WTC11 (cell line): ENCODE results near the gene TNK1. TPM values are rescaled to one million over a fixed set of nuclear protein-coding genes. Genes with fewer than 3 reads are reported as not detected.
A peak's percentile ranks its signal among the peaks of the same experiment; 100 is the strongest.

Experiments
- EMX1 ChIP-seq: fragments of 250-450 bp; sonication (Bioruptor Pico); IDR thresholded peaks from 2 replicates; pipeline ENCODE4 v1.8.0; 2021; ENCODE audit warnings: mild to moderate bottlenecking
- ESRRA ChIP-seq: sonication (generic); formaldehyde crosslinking; IDR thresholded peaks from 2 replicates; pipeline ENCODE4 v1.8.1; 2022; ENCODE audit warnings: mild to moderate bottlenecking, missing genetic modification reagents, borderline replicate concordance
- ETV6 ChIP-seq: sonication (generic); formaldehyde crosslinking; IDR thresholded peaks from 2 replicates; pipeline ENCODE4 v1.8.1; 2022; ENCODE audit warnings: mild to moderate bottlenecking, missing genetic modification reagents
- HMGXB4 ChIP-seq: sonication (generic); formaldehyde crosslinking; IDR thresholded peaks from 2 replicates; pipeline ENCODE4 v1.8.1; 2023; ENCODE audit warnings: mild to moderate bottlenecking, moderate library complexity, missing genetic modification reagents
- JAZF1 ChIP-seq: fragments of 250-450 bp; sonication (Bioruptor Pico); IDR thresholded peaks from 2 replicates; pipeline ENCODE4 v1.9.0; 2021; ENCODE audit warnings: moderate library complexity, mild to moderate bottlenecking, inconsistent platforms
- KAT7 ChIP-seq: sonication (generic); formaldehyde crosslinking; IDR thresholded peaks from 2 replicates; pipeline ENCODE4 v1.8.1; 2023; ENCODE audit warnings: missing genetic modification reagents, mild to moderate bottlenecking, borderline replicate concordance
- MLX ChIP-seq: sonication (generic); formaldehyde crosslinking; IDR thresholded peaks from 2 replicates; pipeline ENCODE4 v1.8.1; 2023; ENCODE audit warnings: mild to moderate bottlenecking, missing genetic modification reagents, moderate library complexity
- MYBL2 ChIP-seq: sonication (generic); formaldehyde crosslinking; IDR thresholded peaks from 2 replicates; pipeline ENCODE4 v1.8.1; 2023; ENCODE audit warnings: mild to moderate bottlenecking, moderate library complexity, missing genetic modification reagents
- PRDM15 ChIP-seq: sonication (generic); formaldehyde crosslinking; IDR thresholded peaks from 2 replicates; pipeline ENCODE4 v1.8.0; 2022; ENCODE audit warnings: missing genetic modification reagents
- SP1 ChIP-seq: sonication (generic); formaldehyde crosslinking; conservative IDR thresholded peaks from 2 replicates; pipeline ENCODE4 v1.8.1; 2022; ENCODE audit warnings: missing genetic modification reagents
- STAT6 ChIP-seq: sonication (generic); formaldehyde crosslinking; conservative IDR thresholded peaks from 2 replicates; pipeline ENCODE4 v1.8.1; 2023; ENCODE audit warnings: mild to moderate bottlenecking, low read depth, missing genetic modification reagents, moderate library complexity
- TEAD1 ChIP-seq: sonication (generic); formaldehyde crosslinking; IDR thresholded peaks from 2 replicates; pipeline ENCODE4 v1.8.0; 2022; ENCODE audit warnings: mild to moderate bottlenecking, missing genetic modification reagents
- USF1 ChIP-seq: sonication (generic); formaldehyde crosslinking; IDR thresholded peaks from 2 replicates; pipeline ENCODE4 v1.8.0; 2022; ENCODE audit warnings: mild to moderate bottlenecking, missing genetic modification reagents
- ZNF232 ChIP-seq: sonication (generic); formaldehyde crosslinking; IDR thresholded peaks from 2 replicates; pipeline ENCODE4 v1.8.0; 2022; ENCODE audit warnings: mild to moderate bottlenecking, missing genetic modification reagents
- ZNF281 ChIP-seq: sonication (generic); formaldehyde crosslinking; IDR thresholded peaks from 2 replicates; pipeline ENCODE4 v1.8.0; 2023; ENCODE audit warnings: mild to moderate bottlenecking, missing genetic modification reagents
- ZNF396 ChIP-seq: fragments of 250-450 bp; sonication (Bioruptor Pico); IDR thresholded peaks from 2 replicates; pipeline ENCODE4 v1.8.0; 2021; ENCODE audit warnings: mild to moderate bottlenecking, moderate library complexity, borderline replicate concordance
- total RNA-seq: library from RNA; stranded (reverse); gene quantifications from 3 replicates; pipeline ENCODE4 v1.2.3, GENCODE V29; 2021
- TF ChIP-seq, protein P1 (sequence below): sonication (generic); formaldehyde crosslinking; IDR thresholded peaks from 2 replicates; pipeline ENCODE4 v1.8.0; 2022; ENCODE audit warnings: mild to moderate bottlenecking, missing genetic modification reagents
- TF ChIP-seq, protein P2 (sequence below): sonication (generic); formaldehyde crosslinking; IDR thresholded peaks from 2 replicates; pipeline ENCODE4 v1.8.1; 2022; ENCODE audit warnings: mild to moderate bottlenecking, moderate library complexity, missing genetic modification reagents
- TF ChIP-seq, protein P3 (sequence below): fragments of 250-450 bp; sonication (Bioruptor Pico); IDR thresholded peaks from 2 replicates; pipeline ENCODE4 v1.9.0; 2021; ENCODE audit warnings: moderate library complexity, mild to moderate bottlenecking, inconsistent platforms, borderline replicate concordance
- TF ChIP-seq, protein P4 (sequence below): sonication (generic); formaldehyde crosslinking; IDR thresholded peaks from 2 replicates; pipeline ENCODE4 v1.8.1; 2022; ENCODE audit warnings: low read depth, missing genetic modification reagents, borderline replicate concordance

The TNK1 gene
- total RNA-seq, 1 experiment from 2014 or later: 9.3 TPM

DNA sequence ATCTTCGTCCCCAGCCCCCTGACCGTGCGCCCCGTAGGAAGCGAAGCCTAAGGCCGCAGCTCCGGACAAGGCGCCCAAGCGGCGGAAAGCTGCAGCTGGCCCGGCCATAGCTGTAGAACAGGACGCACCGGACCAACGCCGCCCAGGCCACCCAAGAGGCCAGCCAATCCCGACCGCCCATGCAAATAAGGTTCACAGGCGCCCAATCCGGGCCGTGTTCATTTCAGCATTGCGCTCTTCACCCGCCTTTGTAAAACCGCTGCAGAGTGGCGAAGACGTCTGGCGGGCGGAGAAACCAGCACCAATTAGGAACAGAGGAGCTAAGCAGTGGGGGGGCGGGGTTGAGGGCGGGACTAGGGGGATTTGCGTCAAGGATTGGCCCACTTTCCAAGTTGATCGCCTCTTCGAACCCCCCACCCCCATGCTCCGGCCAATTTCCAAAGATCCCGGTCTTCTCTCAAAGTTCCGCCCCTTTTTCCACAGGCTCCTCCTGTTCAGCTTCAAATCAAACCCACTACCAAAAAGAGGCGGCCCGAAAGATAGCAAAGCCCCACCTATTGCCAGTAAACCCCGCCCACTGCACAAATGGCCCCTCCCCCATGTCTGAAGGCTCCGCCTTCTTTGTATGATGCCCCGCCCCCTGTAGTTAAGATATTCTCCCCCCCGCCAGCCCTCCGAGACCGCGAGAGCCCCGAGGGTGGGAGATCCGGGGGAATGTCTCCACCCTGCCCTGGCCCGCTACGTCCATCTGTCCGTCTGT lies 23.3 kb downstream of the TNK1 start, which contains the start of gene TMEM256 (continued):
- no peak for TF ChIP-seq ZNF281 (CRISPR knock-in tag)
- peak; percentile 66 for TF ChIP-seq SP1 (CRISPR knock-in tag)
- TF ChIP-seq, protein P1, sequence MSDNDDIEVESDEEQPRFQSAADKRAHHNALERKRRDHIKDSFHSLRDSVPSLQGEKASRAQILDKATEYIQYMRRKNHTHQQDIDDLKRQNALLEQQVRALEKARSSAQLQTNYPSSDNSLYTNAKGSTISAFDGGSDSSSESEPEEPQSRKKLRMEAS: 0 out of 2 replicates have a peak, but pooled peaks have one; percentile 12
- TF ChIP-seq MLX (CRISPR knock-in tag): no peak
- no peak for TF ChIP-seq ETV6
- peak; percentile 25; the same call in 1 of the 2 replicates for TF ChIP-seq HMGXB4 (CRISPR knock-in tag)
- TF ChIP-seq ESRRA (CRISPR knock-in tag): 0 out of 2 replicates have a peak, but pooled peaks have one; percentile 22
- TF ChIP-seq, protein P2, sequence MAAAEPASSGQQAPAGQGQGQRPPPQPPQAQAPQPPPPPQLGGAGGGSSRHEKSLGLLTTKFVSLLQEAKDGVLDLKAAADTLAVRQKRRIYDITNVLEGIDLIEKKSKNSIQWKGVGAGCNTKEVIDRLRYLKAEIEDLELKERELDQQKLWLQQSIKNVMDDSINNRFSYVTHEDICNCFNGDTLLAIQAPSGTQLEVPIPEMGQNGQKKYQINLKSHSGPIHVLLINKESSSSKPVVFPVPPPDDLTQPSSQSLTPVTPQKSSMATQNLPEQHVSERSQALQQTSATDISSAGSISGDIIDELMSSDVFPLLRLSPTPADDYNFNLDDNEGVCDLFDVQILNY (CRISPR knock-in tag): 0 out of 2 replicates have a peak, but pooled peaks have one; percentile 43
- TF ChIP-seq EMX1 (CRISPR knock-in tag): no peak
- TF ChIP-seq TEAD1 (CRISPR knock-in tag): no peak
- TF ChIP-seq, protein P3, sequence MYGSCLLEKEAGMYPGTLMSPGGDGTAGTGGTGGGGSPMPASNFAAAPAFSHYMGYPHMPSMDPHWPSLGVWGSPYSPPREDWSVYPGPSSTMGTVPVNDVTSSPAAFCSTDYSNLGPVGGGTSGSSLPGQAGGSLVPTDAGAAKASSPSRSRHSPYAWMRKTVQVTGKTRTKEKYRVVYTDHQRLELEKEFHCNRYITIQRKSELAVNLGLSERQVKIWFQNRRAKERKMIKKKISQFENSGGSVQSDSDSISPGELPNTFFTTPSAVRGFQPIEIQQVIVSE (CRISPR knock-in tag): no peak
- TF ChIP-seq ZNF232: no peak
- TF ChIP-seq PRDM15 (CRISPR knock-in tag): no peak
- no peak for TF ChIP-seq STAT6
- TF ChIP-seq JAZF1: no peak
- no peak; the same call in none of the 2 replicates for TF ChIP-seq MYBL2 (CRISPR knock-in tag)
- no peak for TF ChIP-seq KAT7 (CRISPR knock-in tag)
- no peak for TF ChIP-seq USF1 (CRISPR knock-in tag)
- no peak for TF ChIP-seq ZNF396 (CRISPR knock-in tag)
- TF ChIP-seq, protein P4, sequence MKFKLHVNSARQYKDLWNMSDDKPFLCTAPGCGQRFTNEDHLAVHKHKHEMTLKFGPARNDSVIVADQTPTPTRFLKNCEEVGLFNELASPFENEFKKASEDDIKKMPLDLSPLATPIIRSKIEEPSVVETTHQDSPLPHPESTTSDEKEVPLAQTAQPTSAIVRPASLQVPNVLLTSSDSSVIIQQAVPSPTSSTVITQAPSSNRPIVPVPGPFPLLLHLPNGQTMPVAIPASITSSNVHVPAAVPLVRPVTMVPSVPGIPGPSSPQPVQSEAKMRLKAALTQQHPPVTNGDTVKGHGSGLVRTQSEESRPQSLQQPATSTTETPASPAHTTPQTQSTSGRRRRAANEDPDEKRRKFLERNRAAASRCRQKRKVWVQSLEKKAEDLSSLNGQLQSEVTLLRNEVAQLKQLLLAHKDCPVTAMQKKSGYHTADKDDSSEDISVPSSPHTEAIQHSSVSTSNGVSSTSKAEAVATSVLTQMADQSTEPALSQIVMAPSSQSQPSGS: no peak
